GM12872 (cell line): ENCODE data around the gene TIMM23.

Experiments
- CTCF ChIP-seq: IDR thresholded peaks from 3 replicates; pipeline ENCODE4 v1.5.1; 2011; ENCODE audit warnings: low read depth, mild to moderate bottlenecking, low read length, moderate library complexity; ENCODE audit not compliant: insufficient read depth

The TIMM23 gene

GRCh38 chr10:46022978-46023702, 50.9 kb downstream of the TIMM23 start:
- TF ChIP-seq CTCF, result peak; percentile 28; the same call in 2 of the 3 replicates

GRCh38 chr10:46024948-46025347, 52.7 kb downstream of the TIMM23 start:
- no peak for TF ChIP-seq CTCF

- TF ChIP-seq CTCF, result no peak
Observed at GRCh38 chr10:46025406-46025805, 53.1 kb downstream of the TIMM23 start.

GRCh38 chr10:46026106-46026505, 53.8 kb downstream of the TIMM23 start:
- TF ChIP-seq CTCF, result no peak

- peak; percentile 63 for TF ChIP-seq CTCF
Observed at GRCh38 chr10:46028584-46029460, 56.5 kb downstream of the TIMM23 start.

- TF ChIP-seq CTCF, result no peak
Observed at GRCh38 chr10:46029461-46030030, 57.3 kb downstream of the TIMM23 start.
